WTC11 (cell line): ENCODE results near the gene A4GNT. TPM values are rescaled to one million over a fixed set of nuclear protein-coding genes. Genes with fewer than 3 reads are reported as not detected.

Experiments used
- ATAC-seq: fragments of 200-7000 bp; cut with Tn5 transposase; 2 replicates; pipeline ENCODE4 v1.10.0; 2021; ENCODE audit warnings: mild to moderate bottlenecking, moderate library complexity
- CTCF ChIA-PET: fragments of 300-600 bp; sonication (Branson Sonifier 250); formaldehyde crosslinking; loops from one replicate; lab custom pipeline; 2021; ENCODE audit warnings: antibody characterized with exemption; lab: Charles Lee
- POLR2A ChIA-PET: fragments of 350-600 bp; sonication (Branson Sonifier 250); formaldehyde crosslinking; loops from one replicate; lab custom pipeline; 2021; ENCODE audit warnings: antibody characterized with exemption; lab: Charles Lee
- DNase-seq: peaks from one replicate; pipeline ENCODE4 v3.0.0; 2021; ENCODE audit warnings: low spot score
- H3K27ac Mint-ChIP-seq: 2 replicates; pipeline ENCODE4 v1.8.0; 2021; ENCODE audit warnings: mixed read lengths
- H3K27me3 Mint-ChIP-seq: 2 replicates; pipeline ENCODE4 v1.8.0; 2021; ENCODE audit warnings: low read depth, mild to moderate bottlenecking, moderate library complexity, mixed read lengths
- H3K36me3 Mint-ChIP-seq: 2 replicates; pipeline ENCODE4 v1.8.0; 2021; ENCODE audit warnings: mixed read lengths
- H3K4me1 Mint-ChIP-seq: 2 replicates; pipeline ENCODE4 v1.8.0; 2022; ENCODE audit warnings: mixed read lengths
- H3K4me3 Mint-ChIP-seq: 2 replicates; pipeline ENCODE4 v1.8.0; 2021; ENCODE audit warnings: mild to moderate bottlenecking, moderate library complexity, mixed read lengths
- H3K9me3 Mint-ChIP-seq: 2 replicates; pipeline ENCODE4 v1.8.0; 2021; ENCODE audit warnings: mixed read lengths
- EMX1 ChIP-seq: fragments of 250-450 bp; sonication (Bioruptor Pico); IDR thresholded peaks from 2 replicates; pipeline ENCODE4 v1.8.0; 2021; ENCODE audit warnings: mild to moderate bottlenecking
- GRHL2 ChIP-seq: fragments of 250-450 bp; sonication (Bioruptor Pico); IDR thresholded peaks from 2 replicates; pipeline ENCODE4 v1.8.0; 2022; ENCODE audit warnings: mild to moderate bottlenecking, moderate library complexity; ENCODE audit not compliant: insufficient replicate concordance, severe bottlenecking
- HMGA2 ChIP-seq: fragments of 250-450 bp; sonication (Bioruptor Pico); IDR thresholded peaks from 2 replicates; pipeline ENCODE4 v1.4.0; 2021; ENCODE audit warnings: mild to moderate bottlenecking, moderate library complexity
- KAT7 ChIP-seq: sonication (generic); formaldehyde crosslinking; IDR thresholded peaks from 2 replicates; pipeline ENCODE4 v1.8.1; 2023; ENCODE audit warnings: missing genetic modification reagents, mild to moderate bottlenecking, borderline replicate concordance
- PRRX2 ChIP-seq: fragments of 250-450 bp; sonication (Bioruptor Pico); IDR thresholded peaks from 2 replicates; pipeline ENCODE4 v1.8.0; 2021; ENCODE audit warnings: mild to moderate bottlenecking
- TP53 ChIP-seq: sonication (generic); formaldehyde crosslinking; IDR thresholded peaks from 2 replicates; pipeline ENCODE4 v1.8.1; 2023; ENCODE audit warnings: mild to moderate bottlenecking, missing genetic modification reagents
- ZBTB21 ChIP-seq: sonication (generic); formaldehyde crosslinking; IDR thresholded peaks from 2 replicates; pipeline ENCODE4 v1.8.1; 2023; ENCODE audit warnings: mild to moderate bottlenecking, missing genetic modification reagents, borderline replicate concordance
- ZNF396 ChIP-seq: fragments of 250-450 bp; sonication (Bioruptor Pico); IDR thresholded peaks from 2 replicates; pipeline ENCODE4 v1.8.0; 2021; ENCODE audit warnings: mild to moderate bottlenecking, moderate library complexity, borderline replicate concordance
- ZNF671 ChIP-seq: fragments of 250-450 bp; sonication (Bioruptor Pico); IDR thresholded peaks from 2 replicates; pipeline ENCODE4 v1.8.0; 2021; ENCODE audit warnings: mild to moderate bottlenecking
- total RNA-seq: library from RNA; stranded (reverse); gene quantifications from 3 replicates; pipeline ENCODE4 v1.2.3, GENCODE V29; 2021
- TF ChIP-seq, protein P1 (sequence below): sonication (generic); formaldehyde crosslinking; IDR thresholded peaks from 2 replicates; pipeline ENCODE4 v1.8.0; 2022; ENCODE audit warnings: mild to moderate bottlenecking, missing genetic modification reagents
- TF ChIP-seq, protein P2 (sequence below): sonication (generic); formaldehyde crosslinking; IDR thresholded peaks from 2 replicates; pipeline ENCODE4 v1.8.0; 2023; ENCODE audit warnings: mild to moderate bottlenecking, missing genetic modification reagents
- TF ChIP-seq, protein P3 (sequence below): sonication (generic); formaldehyde crosslinking; IDR thresholded peaks from 2 replicates; pipeline ENCODE4 v1.8.1; 2022; ENCODE audit warnings: mild to moderate bottlenecking, moderate library complexity, missing genetic modification reagents
- TF ChIP-seq, protein P4 (sequence below): sonication (generic); formaldehyde crosslinking; conservative IDR thresholded peaks from 2 replicates; pipeline ENCODE4 v1.8.1; 2022; ENCODE audit warnings: mild to moderate bottlenecking, missing genetic modification reagents
- TF ChIP-seq, protein P5 (sequence below): sonication (generic); formaldehyde crosslinking; IDR thresholded peaks from 2 replicates; pipeline ENCODE4 v1.8.1; 2022; ENCODE audit warnings: low read depth, mild to moderate bottlenecking, moderate library complexity, missing genetic modification reagents, borderline replicate concordance
- TF ChIP-seq, protein P6 (sequence below): sonication (generic); formaldehyde crosslinking; IDR thresholded peaks from 2 replicates; pipeline ENCODE4 v1.8.0; 2023; ENCODE audit warnings: missing genetic modification reagents
- TF ChIP-seq, protein P7 (sequence below): sonication (generic); formaldehyde crosslinking; IDR thresholded peaks from 2 replicates; pipeline ENCODE4 v1.8.1; 2022; ENCODE audit warnings: low read depth, missing genetic modification reagents, borderline replicate concordance
- TF ChIP-seq, protein P8 (sequence below): sonication (generic); formaldehyde crosslinking; IDR thresholded peaks from 2 replicates; pipeline ENCODE4 v1.8.1; 2023; ENCODE audit warnings: mild to moderate bottlenecking, moderate library complexity, missing genetic modification reagents
- TF ChIP-seq, protein P9 (sequence below): sonication (generic); formaldehyde crosslinking; IDR thresholded peaks from 2 replicates; pipeline ENCODE4 v1.8.0; 2022; ENCODE audit warnings: mild to moderate bottlenecking, missing genetic modification reagents
- TF ChIP-seq, protein P10 (sequence below): sonication (generic); formaldehyde crosslinking; IDR thresholded peaks from 2 replicates; pipeline ENCODE4 v1.8.1; 2023; ENCODE audit warnings: mild to moderate bottlenecking, missing genetic modification reagents

Gene A4GNT
- total RNA-seq, 1 experiment from 2014 or later: not detected

DNA sequence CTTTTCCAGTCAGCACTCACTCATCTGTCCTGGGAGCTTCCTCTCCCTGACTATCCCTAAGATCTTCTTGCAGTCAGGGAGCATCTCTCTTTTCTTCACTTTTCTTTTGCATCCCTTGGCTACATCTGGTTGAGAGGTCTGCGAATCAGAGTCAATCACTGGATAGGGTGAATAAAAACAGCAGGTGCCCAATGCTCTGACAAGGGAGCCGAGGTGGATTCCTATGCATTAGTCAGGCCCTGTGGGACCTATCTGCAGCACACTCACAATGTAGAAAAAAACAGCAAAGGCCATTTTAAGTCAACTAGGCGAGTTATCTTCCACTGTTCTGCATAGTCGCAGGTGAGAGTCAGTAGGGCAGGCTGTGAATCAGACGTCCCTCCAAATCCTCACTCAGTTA, 52.3 kb downstream of the A4GNT start (continued):
- TF ChIP-seq, protein P1, sequence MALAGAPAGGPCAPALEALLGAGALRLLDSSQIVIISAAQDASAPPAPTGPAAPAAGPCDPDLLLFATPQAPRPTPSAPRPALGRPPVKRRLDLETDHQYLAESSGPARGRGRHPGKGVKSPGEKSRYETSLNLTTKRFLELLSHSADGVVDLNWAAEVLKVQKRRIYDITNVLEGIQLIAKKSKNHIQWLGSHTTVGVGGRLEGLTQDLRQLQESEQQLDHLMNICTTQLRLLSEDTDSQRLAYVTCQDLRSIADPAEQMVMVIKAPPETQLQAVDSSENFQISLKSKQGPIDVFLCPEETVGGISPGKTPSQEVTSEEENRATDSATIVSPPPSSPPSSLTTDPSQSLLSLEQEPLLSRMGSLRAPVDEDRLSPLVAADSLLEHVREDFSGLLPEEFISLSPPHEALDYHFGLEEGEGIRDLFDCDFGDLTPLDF (CRISPR knock-in tag): no peak
- no peak for TF ChIP-seq EMX1
- TF ChIP-seq ZNF671 (CRISPR knock-in tag): no peak
- TF ChIP-seq ZBTB21 (CRISPR knock-in tag): no peak
- TF ChIP-seq, protein P2, sequence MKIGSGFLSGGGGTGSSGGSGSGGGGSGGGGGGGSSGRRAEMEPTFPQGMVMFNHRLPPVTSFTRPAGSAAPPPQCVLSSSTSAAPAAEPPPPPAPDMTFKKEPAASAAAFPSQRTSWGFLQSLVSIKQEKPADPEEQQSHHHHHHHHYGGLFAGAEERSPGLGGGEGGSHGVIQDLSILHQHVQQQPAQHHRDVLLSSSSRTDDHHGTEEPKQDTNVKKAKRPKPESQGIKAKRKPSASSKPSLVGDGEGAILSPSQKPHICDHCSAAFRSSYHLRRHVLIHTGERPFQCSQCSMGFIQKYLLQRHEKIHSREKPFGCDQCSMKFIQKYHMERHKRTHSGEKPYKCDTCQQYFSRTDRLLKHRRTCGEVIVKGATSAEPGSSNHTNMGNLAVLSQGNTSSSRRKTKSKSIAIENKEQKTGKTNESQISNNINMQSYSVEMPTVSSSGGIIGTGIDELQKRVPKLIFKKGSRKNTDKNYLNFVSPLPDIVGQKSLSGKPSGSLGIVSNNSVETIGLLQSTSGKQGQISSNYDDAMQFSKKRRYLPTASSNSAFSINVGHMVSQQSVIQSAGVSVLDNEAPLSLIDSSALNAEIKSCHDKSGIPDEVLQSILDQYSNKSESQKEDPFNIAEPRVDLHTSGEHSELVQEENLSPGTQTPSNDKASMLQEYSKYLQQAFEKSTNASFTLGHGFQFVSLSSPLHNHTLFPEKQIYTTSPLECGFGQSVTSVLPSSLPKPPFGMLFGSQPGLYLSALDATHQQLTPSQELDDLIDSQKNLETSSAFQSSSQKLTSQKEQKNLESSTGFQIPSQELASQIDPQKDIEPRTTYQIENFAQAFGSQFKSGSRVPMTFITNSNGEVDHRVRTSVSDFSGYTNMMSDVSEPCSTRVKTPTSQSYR: no peak
- TF ChIP-seq, protein P3, sequence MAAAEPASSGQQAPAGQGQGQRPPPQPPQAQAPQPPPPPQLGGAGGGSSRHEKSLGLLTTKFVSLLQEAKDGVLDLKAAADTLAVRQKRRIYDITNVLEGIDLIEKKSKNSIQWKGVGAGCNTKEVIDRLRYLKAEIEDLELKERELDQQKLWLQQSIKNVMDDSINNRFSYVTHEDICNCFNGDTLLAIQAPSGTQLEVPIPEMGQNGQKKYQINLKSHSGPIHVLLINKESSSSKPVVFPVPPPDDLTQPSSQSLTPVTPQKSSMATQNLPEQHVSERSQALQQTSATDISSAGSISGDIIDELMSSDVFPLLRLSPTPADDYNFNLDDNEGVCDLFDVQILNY: no peak

DNA sequence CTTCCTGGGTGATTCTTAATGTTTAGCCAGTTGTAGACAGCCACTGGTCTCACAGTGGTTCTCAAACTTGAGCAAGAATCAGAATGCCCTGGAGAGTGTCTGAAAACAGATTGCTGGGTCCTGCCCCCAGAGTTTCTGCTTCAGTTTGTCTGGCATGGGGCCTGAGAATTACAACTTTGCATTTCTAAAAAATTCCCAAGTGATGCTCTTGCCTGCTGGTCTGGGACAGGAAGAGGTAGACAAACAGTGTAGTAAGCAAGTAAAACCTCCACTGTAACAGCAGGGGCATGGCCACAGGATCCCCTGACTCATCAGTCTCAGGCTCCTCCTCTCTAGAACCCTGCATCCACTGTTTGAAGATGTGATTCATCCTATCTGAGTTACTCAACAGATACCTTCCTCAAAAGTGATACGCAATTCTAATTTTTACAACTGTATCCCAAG, 53.3 kb downstream of the A4GNT start:
- peaks cover 8% of the 10 kb centered on the region for H3K9me3 Mint-ChIP-seq
- H3K4me1 Mint-ChIP-seq: 0 out of 2 replicates have a peak, but pooled peaks cover 5% of the 10 kb centered on the region
- ChIA-PET CTCF (interaction anchor here (2.8 kb wide), 1 partner anchor 40 kb away, joined by 13 read pairs; no protein-coding TSS in a partner anchor), POLR2A (no interaction called here)
- DNase-seq (no peak), ATAC-seq (no peak)
- H3K36me3 Mint-ChIP-seq: peaks cover 31% of the 10 kb centered on the region
- H3K27me3 Mint-ChIP-seq: no peaks in the 10 kb centered on the region
- no peak overlapping the region for H3K27ac Mint-ChIP-seq
- no peak overlapping the region for H3K4me3 Mint-ChIP-seq
- TF ChIP-seq, protein P4, sequence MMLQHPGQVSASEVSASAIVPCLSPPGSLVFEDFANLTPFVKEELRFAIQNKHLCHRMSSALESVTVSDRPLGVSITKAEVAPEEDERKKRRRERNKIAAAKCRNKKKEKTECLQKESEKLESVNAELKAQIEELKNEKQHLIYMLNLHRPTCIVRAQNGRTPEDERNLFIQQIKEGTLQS (CRISPR knock-in tag): no peak
- TF ChIP-seq HMGA2 (CRISPR knock-in tag) (no peak), GRHL2 (CRISPR knock-in tag) (no peak), KAT7 (no peak), TP53 (no peak), ZNF396 (CRISPR knock-in tag) (no peak), PRRX2 (CRISPR knock-in tag) (no peak)
- TF ChIP-seq, protein P5, sequence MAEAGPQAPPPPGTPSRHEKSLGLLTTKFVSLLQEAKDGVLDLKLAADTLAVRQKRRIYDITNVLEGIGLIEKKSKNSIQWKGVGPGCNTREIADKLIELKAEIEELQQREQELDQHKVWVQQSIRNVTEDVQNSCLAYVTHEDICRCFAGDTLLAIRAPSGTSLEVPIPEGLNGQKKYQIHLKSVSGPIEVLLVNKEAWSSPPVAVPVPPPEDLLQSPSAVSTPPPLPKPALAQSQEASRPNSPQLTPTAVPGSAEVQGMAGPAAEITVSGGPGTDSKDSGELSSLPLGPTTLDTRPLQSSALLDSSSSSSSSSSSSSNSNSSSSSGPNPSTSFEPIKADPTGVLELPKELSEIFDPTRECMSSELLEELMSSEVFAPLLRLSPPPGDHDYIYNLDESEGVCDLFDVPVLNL (CRISPR knock-in tag): no peak
- TF ChIP-seq, protein P6, sequence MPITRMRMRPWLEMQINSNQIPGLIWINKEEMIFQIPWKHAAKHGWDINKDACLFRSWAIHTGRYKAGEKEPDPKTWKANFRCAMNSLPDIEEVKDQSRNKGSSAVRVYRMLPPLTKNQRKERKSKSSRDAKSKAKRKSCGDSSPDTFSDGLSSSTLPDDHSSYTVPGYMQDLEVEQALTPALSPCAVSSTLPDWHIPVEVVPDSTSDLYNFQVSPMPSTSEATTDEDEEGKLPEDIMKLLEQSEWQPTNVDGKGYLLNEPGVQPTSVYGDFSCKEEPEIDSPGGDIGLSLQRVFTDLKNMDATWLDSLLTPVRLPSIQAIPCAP (CRISPR knock-in tag): no peak
- TF ChIP-seq, protein P7, sequence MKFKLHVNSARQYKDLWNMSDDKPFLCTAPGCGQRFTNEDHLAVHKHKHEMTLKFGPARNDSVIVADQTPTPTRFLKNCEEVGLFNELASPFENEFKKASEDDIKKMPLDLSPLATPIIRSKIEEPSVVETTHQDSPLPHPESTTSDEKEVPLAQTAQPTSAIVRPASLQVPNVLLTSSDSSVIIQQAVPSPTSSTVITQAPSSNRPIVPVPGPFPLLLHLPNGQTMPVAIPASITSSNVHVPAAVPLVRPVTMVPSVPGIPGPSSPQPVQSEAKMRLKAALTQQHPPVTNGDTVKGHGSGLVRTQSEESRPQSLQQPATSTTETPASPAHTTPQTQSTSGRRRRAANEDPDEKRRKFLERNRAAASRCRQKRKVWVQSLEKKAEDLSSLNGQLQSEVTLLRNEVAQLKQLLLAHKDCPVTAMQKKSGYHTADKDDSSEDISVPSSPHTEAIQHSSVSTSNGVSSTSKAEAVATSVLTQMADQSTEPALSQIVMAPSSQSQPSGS (CRISPR knock-in tag): no peak
- TF ChIP-seq, protein P8, sequence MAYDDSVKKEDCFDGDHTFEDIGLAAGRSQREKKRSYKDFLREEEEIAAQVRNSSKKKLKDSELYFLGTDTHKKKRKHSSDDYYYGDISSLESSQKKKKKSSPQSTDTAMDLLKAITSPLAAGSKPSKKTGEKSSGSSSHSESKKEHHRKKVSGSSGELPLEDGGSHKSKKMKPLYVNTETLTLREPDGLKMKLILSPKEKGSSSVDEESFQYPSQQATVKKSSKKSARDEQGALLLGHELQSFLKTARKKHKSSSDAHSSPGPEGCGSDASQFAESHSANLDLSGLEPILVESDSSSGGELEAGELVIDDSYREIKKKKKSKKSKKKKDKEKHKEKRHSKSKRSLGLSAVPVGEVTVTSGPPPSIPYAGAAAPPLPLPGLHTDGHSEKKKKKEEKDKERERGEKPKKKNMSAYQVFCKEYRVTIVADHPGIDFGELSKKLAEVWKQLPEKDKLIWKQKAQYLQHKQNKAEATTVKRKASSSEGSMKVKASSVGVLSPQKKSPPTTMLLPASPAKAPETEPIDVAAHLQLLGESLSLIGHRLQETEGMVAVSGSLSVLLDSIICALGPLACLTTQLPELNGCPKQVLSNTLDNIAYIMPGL (CRISPR knock-in tag): no peak
- TF ChIP-seq, protein P9, sequence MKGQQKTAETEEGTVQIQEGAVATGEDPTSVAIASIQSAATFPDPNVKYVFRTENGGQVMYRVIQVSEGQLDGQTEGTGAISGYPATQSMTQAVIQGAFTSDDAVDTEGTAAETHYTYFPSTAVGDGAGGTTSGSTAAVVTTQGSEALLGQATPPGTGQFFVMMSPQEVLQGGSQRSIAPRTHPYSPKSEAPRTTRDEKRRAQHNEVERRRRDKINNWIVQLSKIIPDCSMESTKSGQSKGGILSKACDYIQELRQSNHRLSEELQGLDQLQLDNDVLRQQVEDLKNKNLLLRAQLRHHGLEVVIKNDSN (CRISPR knock-in tag): no peak
- TF ChIP-seq, protein P10, sequence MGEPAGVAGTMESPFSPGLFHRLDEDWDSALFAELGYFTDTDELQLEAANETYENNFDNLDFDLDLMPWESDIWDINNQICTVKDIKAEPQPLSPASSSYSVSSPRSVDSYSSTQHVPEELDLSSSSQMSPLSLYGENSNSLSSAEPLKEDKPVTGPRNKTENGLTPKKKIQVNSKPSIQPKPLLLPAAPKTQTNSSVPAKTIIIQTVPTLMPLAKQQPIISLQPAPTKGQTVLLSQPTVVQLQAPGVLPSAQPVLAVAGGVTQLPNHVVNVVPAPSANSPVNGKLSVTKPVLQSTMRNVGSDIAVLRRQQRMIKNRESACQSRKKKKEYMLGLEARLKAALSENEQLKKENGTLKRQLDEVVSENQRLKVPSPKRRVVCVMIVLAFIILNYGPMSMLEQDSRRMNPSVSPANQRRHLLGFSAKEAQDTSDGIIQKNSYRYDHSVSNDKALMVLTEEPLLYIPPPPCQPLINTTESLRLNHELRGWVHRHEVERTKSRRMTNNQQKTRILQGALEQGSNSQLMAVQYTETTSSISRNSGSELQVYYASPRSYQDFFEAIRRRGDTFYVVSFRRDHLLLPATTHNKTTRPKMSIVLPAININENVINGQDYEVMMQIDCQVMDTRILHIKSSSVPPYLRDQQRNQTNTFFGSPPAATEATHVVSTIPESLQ (CRISPR knock-in tag): no peak
